HepG2 (cell line): ENCODE data around the gene HLA-DRB1. TPM values are rescaled to one million over a fixed set of nuclear protein-coding genes. Genes with fewer than 3 reads are reported as not detected.

Experiments
- ATAC-seq: fragments of 200-7000 bp; cut with Tn5 transposase; 3 replicates; pipeline ENCODE4 v1.9.1; 2020; ENCODE audit warnings: mild to moderate bottlenecking, moderate library complexity
- BruUV-seq: library from RNA; stranded (reverse); fragments of 400-500 nt; replicated peaks from 2 replicates; lab custom pipeline; 2021; lab: Mats Ljungman, UMichigan
- CTCF ChIA-PET: fragments of 300-600 bp; formaldehyde crosslinking; extraction: SDS; loops from one replicate; lab custom pipeline; 2021; ENCODE audit warnings: low total read pairs, inconsistent platforms, low intra/inter-chr PET ratio; lab: Yijun Ruan, JAX
- POLR2A ChIA-PET: fragments of 350-600 bp; sonication (Branson Sonifier 250); formaldehyde crosslinking; loops from one replicate; lab custom pipeline; 2020; ENCODE audit warnings: antibody characterized with exemption, inconsistent platforms; lab: Yijun Ruan, JAX
- DNase-seq: peaks from one replicate; pipeline ENCODE4 v3.0.0-alpha.2; 2015; ENCODE audit warnings: low spot score
- FAIRE-seq: peaks from 3 replicates; lab custom pipeline; 2011; peaks lifted over from hg19 to GRCh38; lab: Jason Lieb, UNC
- H2AFZ ChIP-seq: one replicate; pipeline ENCODE4 v1.6.1; 2011; ENCODE audit warnings: low read length, inconsistent platforms
- H3K27ac ChIP-seq: fragments of 300-600 bp; 3 replicates; pipeline ENCODE4 v1.8.0; 2011; ENCODE audit warnings: mixed run types, mild to moderate bottlenecking, mixed read lengths, low read length, inconsistent platforms; ENCODE audit not compliant: insufficient read depth; ENCODE audit errors: extremely low read length
- H3K27me3 ChIP-seq, 2 experiments: fragments of 200-600 bp in 1 of 2; 2 replicates in 1 of 2; 3 replicates in 1 of 2; pipeline versions ENCODE4 v1.6.0 to v1.8.0; 2011; ENCODE audit warnings: low read length in 2 of 2, mild to moderate bottlenecking in 2 of 2, moderate library complexity in 2 of 2, inconsistent platforms in 1 of 2; ENCODE audit not compliant: insufficient read depth in 2 of 2, control insufficient read depth in 1 of 2
- H3K36me3 ChIP-seq, 2 experiments: fragments of 200-600 bp in 1 of 2; replicated peaks in 1 of 2; 2 replicates in 1 of 2; 3 replicates in 1 of 2; pipeline versions ENCODE4 v1.5.1 to v1.8.0; 2011; ENCODE audit warnings: low read length in 2 of 2, inconsistent platforms in 1 of 2; ENCODE audit not compliant: insufficient read depth in 2 of 2, control insufficient read depth in 1 of 2
- H3K4me1 ChIP-seq: 2 replicates; pipeline ENCODE4 v1.5.1; 2012; ENCODE audit warnings: low read length, inconsistent platforms; ENCODE audit not compliant: insufficient read depth
- H3K4me2 ChIP-seq: 2 replicates; pipeline ENCODE4 v1.6.0; 2011; ENCODE audit warnings: low read depth, low read length, inconsistent platforms
- H3K4me3 ChIP-seq, 3 experiments: fragments of 200-600 bp in 1 of 3; sonication (generic), shearing (Covaris generic) in 1 of 3; replicated peaks in 1 of 3; 2 replicates each; pipeline ENCODE4 v1.5.1; 2011 to 2016; ENCODE audit warnings: low read length in 3 of 3, inconsistent platforms in 2 of 3, low read depth in 2 of 3, mild to moderate bottlenecking in 2 of 3, control low read depth in 1 of 3, mixed read lengths in 1 of 3; ENCODE audit not compliant: insufficient read depth in 1 of 3
- H3K79me2 ChIP-seq: one replicate; pipeline ENCODE4 v1.6.1; 2011; ENCODE audit warnings: low read length, inconsistent platforms; ENCODE audit not compliant: insufficient read depth
- H3K9ac ChIP-seq: 2 replicates; pipeline ENCODE4 v1.6.0; 2011; ENCODE audit warnings: mild to moderate bottlenecking, low read depth, low read length, inconsistent platforms; ENCODE audit not compliant: insufficient read depth
- H3K9me3 ChIP-seq: 2 replicates; pipeline ENCODE4 v1.5.1; 2012; ENCODE audit warnings: mild to moderate bottlenecking, low read length
- H4K20me1 ChIP-seq: 2 replicates; pipeline ENCODE4 v1.6.0; 2011; ENCODE audit warnings: inconsistent platforms, mild to moderate bottlenecking, low read length, moderate library complexity; ENCODE audit not compliant: insufficient read depth
- DMAP1 ChIP-seq: IDR thresholded peaks from 2 replicates; pipeline ENCODE4 v1.6.1; 2016
- FOXO1 ChIP-seq: sonication (generic); formaldehyde crosslinking; IDR thresholded peaks from 2 replicates; pipeline ENCODE4 v1.4.0; 2020; ENCODE audit warnings: missing genetic modification reagents
- ISX ChIP-seq: sonication (generic); formaldehyde crosslinking; conservative IDR thresholded peaks from 2 replicates; pipeline ENCODE4 v1.5.0; 2020; ENCODE audit warnings: missing genetic modification reagents
- MIER3 ChIP-seq: IDR thresholded peaks from 2 replicates; pipeline ENCODE4 v1.6.1; 2016; ENCODE audit warnings: missing compliant biosample characterization, borderline replicate concordance
- PCBP2 ChIP-seq: fragments of 200-400 bp; formaldehyde crosslinking; optimal IDR thresholded peaks from 2 replicates; pipeline ENCODE3; 2018; ENCODE audit warnings: low read length, low read depth; ENCODE audit not compliant: poor library complexity, severe bottlenecking
- PHF8 ChIP-seq: sonication (generic); formaldehyde crosslinking; IDR thresholded peaks from 2 replicates; pipeline ENCODE4 v1.5.0; 2020; ENCODE audit warnings: missing genetic modification reagents
- POGZ ChIP-seq: sonication (generic); formaldehyde crosslinking; IDR thresholded peaks from 2 replicates; pipeline ENCODE4 v1.4.0; 2020; ENCODE audit warnings: mild to moderate bottlenecking, missing genetic modification reagents
- SP1 ChIP-seq, 2 experiments: fragments of 450-650 bp in 1 of 2; sonication (generic) in 1 of 2; formaldehyde crosslinking in 1 of 2; IDR thresholded peaks; 2 replicates each; pipeline versions ENCODE4 v1.4.0 to v1.6.1; 2016 to 2020; ENCODE audit warnings: missing genetic modification reagents in 1 of 2
- SRSF1 ChIP-seq: fragments of 200-400 bp; formaldehyde crosslinking; optimal IDR thresholded peaks from 2 replicates; pipeline ENCODE3; 2017; ENCODE audit warnings: mild to moderate bottlenecking, low read depth, low read length, moderate library complexity
- ZBTB21 ChIP-seq: sonication (generic); formaldehyde crosslinking; IDR thresholded peaks from 2 replicates; pipeline ENCODE4 v1.4.0; 2020; ENCODE audit warnings: missing genetic modification reagents
- ZNF3 ChIP-seq: IDR thresholded peaks from 2 replicates; pipeline ENCODE4 v1.7.0; 2017; ENCODE audit warnings: inconsistent platforms
- ZNF335 ChIP-seq: sonication (generic); formaldehyde crosslinking; IDR thresholded peaks from 2 replicates; pipeline ENCODE4 v1.4.0; 2020; ENCODE audit warnings: missing genetic modification reagents
- ZNF562 ChIP-seq: sonication (generic); formaldehyde crosslinking; IDR thresholded peaks from 2 replicates; pipeline ENCODE4 v1.8.0; 2022; ENCODE audit warnings: missing genetic modification reagents, borderline replicate concordance
- ZNF567 ChIP-seq: sonication (generic); formaldehyde crosslinking; IDR thresholded peaks from 2 replicates; pipeline ENCODE4 v1.8.1; 2023; ENCODE audit warnings: mild to moderate bottlenecking, missing genetic modification reagents, borderline replicate concordance
- ZNF746 ChIP-seq: sonication (generic); formaldehyde crosslinking; IDR thresholded peaks from 2 replicates; pipeline ENCODE4 v1.8.0; 2022; ENCODE audit warnings: mild to moderate bottlenecking, missing genetic modification reagents
- WGBS: methylation state at CpG from one replicate; pipeline ENCODE4 v1.1.6; 2017; ENCODE audit warnings: low lambda C conversion rate; 5-methylcytosine and 5-hydroxymethylcytosine counted together
- in situ Hi-C: cut with HindIII; loops from 2 replicates; pipeline ENCODE4 v1.10.0; 2017; ENCODE audit warnings: low pct_unique_long_range_greater_than_20kb; ENCODE audit not compliant: extremely low pct_ligation_motif_present
- intact Hi-C: fragments of 100-400 bp; cut with micrococcal nuclease; formaldehyde crosslinking; loops from one replicate; pipeline ENCODE4 v1.10.0; 2022; ENCODE audit not compliant: unreplicated experiment
- polyA plus RNA-seq, 8 experiments: library from polyadenylated mRNA; depleted of rRNA in 3 of 8; stranded (reverse) in 7 of 8; unstranded in 1 of 8; fragments of >200 nt; fragmentation: Illumina TruSeq in 4 of 8; extraction: Trizol in 4 of 8; gene quantifications; 2 replicates each; pipeline versions ENCODE4 v1.2.1 to v1.2.3, GENCODE V29; 2011 to 2016; ENCODE audit warnings: low read depth in 4 of 8, missing spikeins in 1 of 8, mixed read lengths in 1 of 8; ENCODE audit not compliant: insufficient read depth in 1 of 8
- total RNA-seq, 5 experiments: library from RNA; depleted of rRNA; stranded (reverse); fragments of >200 nt; fragmentation: Illumina TruSeq; extraction: Trizol; gene quantifications; 2 replicates each; pipeline ENCODE4 v1.2.3, GENCODE V29; 2016; ENCODE audit warnings: low read depth in 1 of 5
- TF ChIP-seq, protein P1 (sequence below): IDR thresholded peaks from 2 replicates; pipeline ENCODE4 v1.6.1; 2018; ENCODE audit warnings: missing genetic modification reagents
- TF ChIP-seq, protein P2 (sequence below): IDR thresholded peaks from 2 replicates; pipeline ENCODE4 v1.6.1; 2016; ENCODE audit warnings: missing compliant biosample characterization, missing genetic modification reagents, borderline replicate concordance
- TF ChIP-seq, protein P3 (sequence below): sonication (generic); formaldehyde crosslinking; IDR thresholded peaks from 2 replicates; pipeline ENCODE4 v1.8.0; 2022; ENCODE audit warnings: low read depth, missing genetic modification reagents

The HLA-DRB1 gene
- total and polyA plus RNA-seq, 2 of the 13 experiments (the other 11 are each of a cell fraction or from before 2014, with no cell fraction given) = 0.09 TPM; not detected in 1

DNA sequence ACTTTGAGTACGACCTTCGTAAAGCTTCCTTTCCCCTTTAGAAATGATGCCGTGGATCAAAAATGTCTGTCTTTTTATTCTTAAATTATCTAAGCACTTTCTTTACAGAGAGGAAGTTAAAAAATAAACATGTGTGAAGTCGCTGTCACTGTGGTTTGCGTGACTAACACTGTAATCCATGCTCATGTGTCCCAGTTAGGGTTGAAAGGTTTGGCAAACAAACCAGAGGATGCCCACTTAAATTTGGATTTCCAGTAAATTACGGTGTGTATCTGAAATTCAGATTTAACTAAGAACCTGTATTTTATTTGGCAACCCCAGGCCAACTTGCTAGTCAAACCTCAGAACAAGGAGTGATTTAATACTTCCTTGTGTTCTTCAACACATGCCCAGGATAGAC is 21.1 kb downstream of the HLA-DRB1 start:
- FAIRE-seq = no peak
- ChIA-PET CTCF (no interaction called here), POLR2A (no interaction called here)
- Histone ChIP-seq H3K9ac (no peak overlapping the region), H3K79me2 (no peaks in the 10 kb centered on the region), H3K36me3 (no peaks in the 10 kb centered on the region), H3K4me1 (no peaks in the 10 kb centered on the region), H3K4me2 (no peak overlapping the region), H3K4me3 (no peak overlapping the region)
- in situ Hi-C loops = loop anchor here (5.0 kb wide), 1 partner anchor 91 kb away; no protein-coding TSS in a partner anchor
- DNase-seq = no peak
- BruUV-seq = no TSS peak
- no peak for TF ChIP-seq ZNF3
- TF ChIP-seq ZNF335 = no peak
- TF ChIP-seq, all 625 proteins: peak for 0
- 15% methylated on average over 6 of the region's 6 CpGs for WGBS
- no peaks in the 10 kb centered on the region for H4K20me1 ChIP-seq
- intact Hi-C loops = no loop called here
- no peak overlapping the region for H2AFZ ChIP-seq
- no peak overlapping the region for H3K27ac ChIP-seq
- no peaks in the 10 kb centered on the region for H3K27me3 ChIP-seq
- H3K9me3 ChIP-seq = no peaks in the 10 kb centered on the region
- no peak for ATAC-seq

DNA sequence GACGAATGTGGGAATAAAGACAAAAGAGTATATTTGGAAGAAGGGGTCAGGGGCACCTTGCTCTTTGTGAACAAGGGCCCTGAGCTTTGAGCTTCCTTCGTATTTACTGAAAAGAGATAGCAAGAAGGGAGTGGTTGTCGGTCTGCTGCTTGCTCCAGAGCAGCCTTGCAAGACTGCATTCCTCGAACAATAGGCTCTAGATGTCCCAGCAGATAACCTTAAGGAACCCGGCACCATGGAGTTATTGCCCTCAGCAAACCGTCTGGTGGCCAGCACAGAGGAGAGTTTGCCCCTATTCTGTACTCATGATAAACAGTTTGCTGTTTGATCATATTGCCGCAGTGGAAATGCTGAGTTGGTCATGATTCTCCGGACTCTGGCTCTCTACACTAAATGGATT is 22.7 kb downstream of the HLA-DRB1 start:
- Histone ChIP-seq H3K4me3 (no peak overlapping the region), H3K27ac (no peak overlapping the region), H3K36me3 (no peaks in the 10 kb centered on the region), H3K9me3 (no peaks in the 10 kb centered on the region), H3K9ac (no peak overlapping the region), H2AFZ (no peak overlapping the region), H4K20me1 (no peaks in the 10 kb centered on the region), H3K4me1 (0 out of 2 replicates have a peak, but pooled peaks cover 6% of the 10 kb centered on the region), H3K79me2 (no peaks in the 10 kb centered on the region), H3K27me3 (no peaks in the 10 kb centered on the region), H3K4me2 (no peak overlapping the region)
- intact Hi-C loops (no loop called here), in situ Hi-C loops (loop anchor here (5.0 kb wide), 1 partner anchor 90 kb away; no protein-coding TSS in a partner anchor)
- 42% methylated on average over 6 of the region's 8 CpGs for WGBS
- ChIA-PET CTCF (no interaction called here), POLR2A (no interaction called here)
- ATAC-seq = no peak
- BruUV-seq = no TSS peak
- no peak for DNase-seq
- no peak for FAIRE-seq
- no peak for TF ChIP-seq ZNF567
- no peak for TF ChIP-seq ISX (CRISPR knock-in tag)
- TF ChIP-seq PHF8 (CRISPR knock-in tag) = no peak
- TF ChIP-seq, protein P1, sequence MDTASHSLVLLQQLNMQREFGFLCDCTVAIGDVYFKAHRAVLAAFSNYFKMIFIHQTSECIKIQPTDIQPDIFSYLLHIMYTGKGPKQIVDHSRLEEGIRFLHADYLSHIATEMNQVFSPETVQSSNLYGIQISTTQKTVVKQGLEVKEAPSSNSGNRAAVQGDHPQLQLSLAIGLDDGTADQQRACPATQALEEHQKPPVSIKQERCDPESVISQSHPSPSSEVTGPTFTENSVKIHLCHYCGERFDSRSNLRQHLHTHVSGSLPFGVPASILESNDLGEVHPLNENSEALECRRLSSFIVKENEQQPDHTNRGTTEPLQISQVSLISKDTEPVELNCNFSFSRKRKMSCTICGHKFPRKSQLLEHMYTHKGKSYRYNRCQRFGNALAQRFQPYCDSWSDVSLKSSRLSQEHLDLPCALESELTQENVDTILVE (CRISPR knock-in tag) = no peak
- TF ChIP-seq FOXO1 (CRISPR knock-in tag) = no peak
- TF ChIP-seq ZNF746 (CRISPR knock-in tag) = no peak
- TF ChIP-seq SRSF1 = no peak
- no peak for TF ChIP-seq ZNF562 (CRISPR knock-in tag)
- TF ChIP-seq, protein P2, sequence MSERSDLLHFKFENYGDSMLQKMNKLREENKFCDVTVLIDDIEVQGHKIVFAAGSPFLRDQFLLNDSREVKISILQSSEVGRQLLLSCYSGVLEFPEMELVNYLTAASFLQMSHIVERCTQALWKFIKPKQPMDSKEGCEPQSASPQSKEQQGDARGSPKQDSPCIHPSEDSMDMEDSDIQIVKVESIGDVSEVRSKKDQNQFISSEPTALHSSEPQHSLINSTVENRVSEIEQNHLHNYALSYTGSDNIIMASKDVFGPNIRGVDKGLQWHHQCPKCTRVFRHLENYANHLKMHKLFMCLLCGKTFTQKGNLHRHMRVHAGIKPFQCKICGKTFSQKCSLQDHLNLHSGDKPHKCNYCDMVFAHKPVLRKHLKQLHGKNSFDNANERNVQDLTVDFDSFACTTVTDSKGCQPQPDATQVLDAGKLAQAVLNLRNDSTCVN (CRISPR knock-in tag) = no peak
- TF ChIP-seq DMAP1 (CRISPR knock-in tag) = no peak
- TF ChIP-seq ZBTB21 (CRISPR knock-in tag) = no peak
- no peak for TF ChIP-seq MIER3 (CRISPR knock-in tag)
- no peak for TF ChIP-seq POGZ (CRISPR knock-in tag)
- TF ChIP-seq SP1 (IDR thresholded peaks at IDR 0.05) = no peak
- no peak for TF ChIP-seq SP1 (CRISPR knock-in tag; IDR thresholded peaks at IDR 0.05)
- TF ChIP-seq, protein P3, sequence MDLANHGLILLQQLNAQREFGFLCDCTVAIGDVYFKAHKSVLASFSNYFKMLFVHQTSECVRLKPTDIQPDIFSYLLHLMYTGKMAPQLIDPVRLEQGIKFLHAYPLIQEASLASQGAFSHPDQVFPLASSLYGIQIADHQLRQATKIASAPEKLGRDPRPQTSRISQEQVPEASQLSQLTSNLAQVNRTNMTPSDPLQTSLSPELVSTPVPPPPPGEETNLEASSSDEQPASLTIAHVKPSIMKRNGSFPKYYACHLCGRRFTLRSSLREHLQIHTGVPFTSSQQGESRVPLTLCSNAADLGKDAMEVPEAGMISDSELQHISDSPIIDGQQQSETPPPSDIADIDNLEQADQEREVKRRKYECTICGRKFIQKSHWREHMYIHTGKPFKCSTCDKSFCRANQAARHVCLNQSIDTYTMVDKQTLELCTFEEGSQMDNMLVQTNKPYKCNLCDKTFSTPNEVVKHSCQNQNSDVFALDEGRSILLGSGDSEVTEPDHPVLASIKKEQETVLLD (CRISPR knock-in tag) = no peak
- TF ChIP-seq PCBP2 = no peak
